ENCODE results near the gene SMARCA2. TPM values are rescaled to one million over a fixed set of nuclear protein-coding genes. Genes with fewer than 3 reads are reported as not detected.

SMARCA2 gene
- total RNA-seq, 1 donor from 2014 or later = 31.6 TPM

DNA sequence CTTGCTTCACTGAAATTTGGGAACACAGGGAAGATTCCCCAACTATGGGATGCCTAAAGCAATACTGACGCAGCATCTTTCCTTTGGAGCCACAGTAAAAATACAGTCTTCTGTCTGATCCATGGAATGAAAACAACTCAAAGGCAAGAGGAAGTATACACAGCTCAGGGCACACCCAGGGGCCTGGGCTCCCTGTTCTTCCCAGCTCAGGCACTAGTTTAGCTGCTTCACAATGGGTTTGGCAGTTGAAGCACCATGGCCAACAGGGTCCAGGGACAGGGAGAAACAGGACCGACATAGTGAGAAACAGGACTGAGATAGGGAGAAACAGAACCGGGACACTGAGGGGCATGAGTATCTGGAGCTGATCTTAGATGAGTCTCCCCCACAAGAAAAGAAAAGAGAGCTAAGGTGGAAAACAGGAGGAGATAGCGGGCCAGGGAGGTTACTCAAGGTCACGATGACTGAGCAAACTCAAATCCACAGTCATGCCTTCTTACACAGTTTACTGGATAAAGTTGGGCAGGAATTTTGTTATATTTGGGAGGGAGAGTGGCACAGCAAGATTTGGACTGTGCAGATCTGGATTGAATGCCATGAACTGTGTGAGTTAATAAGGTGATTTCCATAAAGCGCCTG, 198.8 kb downstream of the SMARCA2 start:
- DNase-seq (ENCODE audit: low read depth) = no peak
- TF ChIP-seq, protein P1, sequence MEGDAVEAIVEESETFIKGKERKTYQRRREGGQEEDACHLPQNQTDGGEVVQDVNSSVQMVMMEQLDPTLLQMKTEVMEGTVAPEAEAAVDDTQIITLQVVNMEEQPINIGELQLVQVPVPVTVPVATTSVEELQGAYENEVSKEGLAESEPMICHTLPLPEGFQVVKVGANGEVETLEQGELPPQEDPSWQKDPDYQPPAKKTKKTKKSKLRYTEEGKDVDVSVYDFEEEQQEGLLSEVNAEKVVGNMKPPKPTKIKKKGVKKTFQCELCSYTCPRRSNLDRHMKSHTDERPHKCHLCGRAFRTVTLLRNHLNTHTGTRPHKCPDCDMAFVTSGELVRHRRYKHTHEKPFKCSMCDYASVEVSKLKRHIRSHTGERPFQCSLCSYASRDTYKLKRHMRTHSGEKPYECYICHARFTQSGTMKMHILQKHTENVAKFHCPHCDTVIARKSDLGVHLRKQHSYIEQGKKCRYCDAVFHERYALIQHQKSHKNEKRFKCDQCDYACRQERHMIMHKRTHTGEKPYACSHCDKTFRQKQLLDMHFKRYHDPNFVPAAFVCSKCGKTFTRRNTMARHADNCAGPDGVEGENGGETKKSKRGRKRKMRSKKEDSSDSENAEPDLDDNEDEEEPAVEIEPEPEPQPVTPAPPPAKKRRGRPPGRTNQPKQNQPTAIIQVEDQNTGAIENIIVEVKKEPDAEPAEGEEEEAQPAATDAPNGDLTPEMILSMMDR (conservative IDR thresholded peaks at IDR 0.05; ENCODE audit: low read depth, low read length) = no peak
- H3K4me3 ChIP-seq (ENCODE audit: low read depth, low read length) = no peak overlapping the region

DNA sequence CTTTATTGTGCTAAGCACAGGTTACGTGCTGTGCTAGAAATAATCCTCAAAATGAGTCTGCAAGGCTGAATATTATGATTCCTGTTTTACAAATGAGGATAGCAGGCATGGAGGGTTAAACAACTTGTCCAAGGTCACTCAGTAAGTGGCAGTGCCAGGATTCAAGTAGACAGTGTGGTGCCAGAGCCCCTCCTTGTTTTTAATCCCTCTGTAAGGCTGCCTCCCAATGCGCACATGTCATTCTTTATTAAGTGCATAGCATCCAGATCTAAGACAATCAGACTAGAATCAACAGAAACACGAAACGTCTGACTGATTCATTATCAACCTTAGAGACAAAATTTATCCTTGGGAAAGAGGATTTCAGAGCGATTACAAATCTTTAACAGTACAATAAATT, 199.6 kb downstream of the SMARCA2 start:
- DNase-seq (ENCODE audit: low read depth) = no peak
- TF ChIP-seq, protein P1 (conservative IDR thresholded peaks at IDR 0.05; ENCODE audit: low read depth, low read length) = no peak
- H3K4me3 ChIP-seq (ENCODE audit: low read depth, low read length) = no peak overlapping the region

DNA sequence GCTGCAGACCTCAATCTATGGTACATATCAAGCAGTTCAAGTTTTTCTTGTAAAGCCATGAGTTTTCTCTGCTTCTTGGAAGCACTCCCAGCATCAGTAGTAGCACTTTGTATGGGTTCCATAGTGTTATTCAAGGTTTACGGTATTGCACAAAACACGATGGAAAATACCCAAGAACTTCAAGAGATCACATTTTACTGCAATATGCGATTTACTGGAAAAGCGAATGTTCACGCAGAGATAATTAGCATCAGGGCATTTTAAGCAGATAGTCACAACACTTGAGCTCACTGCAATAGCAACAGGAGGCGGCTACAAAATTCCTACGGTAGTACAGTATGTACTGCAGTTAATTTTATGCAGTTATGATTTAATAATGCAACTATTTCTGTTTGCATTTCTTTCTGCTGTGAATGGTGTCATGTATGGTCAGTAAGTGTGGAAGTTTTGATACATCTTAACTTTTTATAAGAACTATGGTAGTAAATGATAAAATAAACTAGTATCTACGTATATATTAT, 200.8 kb downstream of the SMARCA2 start:
- no peak for DNase-seq (ENCODE audit: low read depth)
- H3K4me3 ChIP-seq (ENCODE audit: low read depth, low read length) = no peak overlapping the region
- TF ChIP-seq, protein P1 (conservative IDR thresholded peaks at IDR 0.05; ENCODE audit: low read depth, low read length) = no peak

DNA sequence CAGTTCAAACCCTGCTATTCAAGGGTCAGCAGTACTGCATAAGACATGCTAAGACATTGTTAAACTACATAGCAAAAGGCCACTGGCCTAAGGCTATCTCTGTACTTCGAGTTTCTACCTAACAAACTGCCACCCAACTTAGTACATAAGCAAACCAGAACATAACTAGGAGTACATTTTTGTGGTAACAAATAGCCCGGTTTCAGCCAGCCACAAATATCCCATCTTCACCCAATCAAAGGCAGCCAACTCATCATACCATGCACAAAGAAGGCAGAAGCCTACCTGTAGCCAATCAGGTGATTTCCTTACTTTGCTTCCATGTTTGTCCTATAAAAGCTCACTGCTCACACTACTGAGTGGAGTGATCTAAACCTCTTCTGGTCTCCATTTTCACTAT, 201.4 kb downstream of the SMARCA2 start:
- TF ChIP-seq, protein P1 (conservative IDR thresholded peaks at IDR 0.05; ENCODE audit: low read depth, low read length) = no peak
- DNase-seq (ENCODE audit: low read depth) = no peak
- no peak overlapping the region for H3K4me3 ChIP-seq (ENCODE audit: low read depth, low read length)

DNA sequence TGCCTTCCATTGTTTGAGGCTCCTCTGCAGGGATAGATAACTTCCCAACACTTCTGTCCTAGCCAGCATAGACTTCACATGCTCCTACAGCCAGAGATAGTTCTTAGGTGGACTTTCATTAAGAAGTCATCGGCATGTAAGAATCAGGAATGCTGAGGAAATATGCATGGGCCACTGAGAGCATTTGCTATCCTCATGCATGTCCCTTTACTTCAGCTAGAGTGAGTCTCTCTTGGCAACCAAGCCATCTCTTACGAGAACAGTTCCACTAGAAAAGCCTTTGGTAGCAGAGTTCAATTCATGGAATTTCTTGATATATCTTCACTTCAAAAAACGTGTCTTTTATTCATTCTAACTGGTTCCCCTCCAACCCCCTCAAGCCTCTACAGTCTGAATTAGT, 202.4 kb downstream of the SMARCA2 start:
- no peak overlapping the region for H3K4me3 ChIP-seq (ENCODE audit: low read depth, low read length)
- TF ChIP-seq, protein P1 (conservative IDR thresholded peaks at IDR 0.05; ENCODE audit: low read depth, low read length) = no peak
- no peak for DNase-seq (ENCODE audit: low read depth)

DNA sequence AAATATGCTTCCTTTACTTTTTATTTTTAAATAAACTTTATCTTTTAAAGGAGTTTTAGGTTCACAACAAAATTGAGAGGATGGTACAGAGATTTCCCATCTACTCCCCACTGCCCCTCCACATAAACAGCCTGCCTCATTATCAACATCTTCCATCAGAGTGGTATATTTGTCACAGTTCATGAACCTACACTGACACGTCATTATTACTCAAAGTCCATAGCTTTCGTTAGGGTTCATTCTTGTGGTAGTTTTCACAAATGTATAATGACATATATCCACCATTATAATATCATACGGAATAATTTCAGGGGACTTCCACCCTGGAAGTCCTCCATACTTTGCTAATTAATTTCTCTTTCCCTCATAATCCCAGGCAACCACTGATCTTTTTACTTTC, 204.9 kb downstream of the SMARCA2 start:
- no peak overlapping the region for H3K4me3 ChIP-seq (ENCODE audit: low read depth, low read length)
- DNase-seq (ENCODE audit: low read depth) = no peak
- TF ChIP-seq, protein P1 (conservative IDR thresholded peaks at IDR 0.05; ENCODE audit: low read depth, low read length) = no peak
